Right lobe of liver (tissue), 6 donors: Measurements from ENCODE around the gene CAB39. TPM values are rescaled to one million over a fixed set of nuclear protein-coding genes. Genes with fewer than 3 reads are reported as not detected.

Source experiments
- ATAC-seq, 4 donors: fragments of 200-7000 bp; cut with Tn5 transposase; one replicate each; pipeline ENCODE4 v1.9.1; 2020; ENCODE audit warnings: mild to moderate bottlenecking in 4 of 4, moderate library complexity in 4 of 4
- DNase-seq, 3 donors: peaks; one replicate each; pipeline ENCODE4 v3.0.0-alpha.2; 2020
- H3K27ac ChIP-seq, 3 donors: fragments of 200-600 bp; one replicate each; pipeline ENCODE4 v1.8.0; 2022
- H3K27me3 ChIP-seq, 2 donors: fragments of 200-600 bp; one replicate each; pipeline ENCODE4 v1.8.0; 2022
- H3K36me3 ChIP-seq, 4 donors: fragments of 200-600 bp; sonication (generic) in 1 of 4; one replicate each; pipeline versions ENCODE4 v1.5.1 to v1.8.0; 2017 to 2022; ENCODE audit warnings: control low read depth in 1 of 4
- H3K4me1 ChIP-seq, 4 donors: fragments of 200-600 bp; sonication (generic) in 1 of 4; one replicate each; pipeline versions ENCODE4 v1.5.1 to v1.8.0; 2017 to 2022; ENCODE audit warnings: control low read depth in 1 of 4
- H3K4me3 ChIP-seq, 3 donors: fragments of 200-600 bp; one replicate each; pipeline ENCODE4 v1.8.0; 2022
- H3K9me3 ChIP-seq, 4 donors: fragments of 200-600 bp; sonication (generic) in 1 of 4; one replicate each; pipeline versions ENCODE4 v1.5.1 to v1.8.0; 2017 to 2022; ENCODE audit warnings: control low read depth in 1 of 4
- POLR2A ChIP-seq: fragments of 450-650 bp; IDR thresholded peaks from one replicate; pipeline ENCODE4 v1.6.1; 2017; ENCODE audit warnings: antibody characterized with exemption, mild to moderate bottlenecking
- WGBS: methylation state at CpG from one replicate; pipeline ENCODE4 v1.1.6; 2018; ENCODE audit warnings: low coverage, low lambda C conversion rate; ENCODE audit not compliant: insufficient coverage; ENCODE audit errors: missing lambda C conversion rate; 5-methylcytosine and 5-hydroxymethylcytosine counted together
- intact Hi-C, 2 donors: fragments of 100-400 bp; cut with DNase I; formaldehyde crosslinking; loops; one replicate each; pipeline versions ENCODE4 v1.11.2 to v1.14.1; 2022
- total RNA-seq, 6 experiments: library from RNA; depleted of rRNA in 2 of 6; stranded (reverse); fragments of >200 nt in 2 of 6; fragmentation: NEBNext Ultra II Directional in 3 of 6; extraction: Animal tissue kit (Norgen Biotek cat#: 25700) in 3 of 6; gene quantifications; one replicate each; pipeline versions ENCODE4 v1.1.0 to v1.2.4, GENCODE V29; 2016 to 2023
- TF ChIP-seq, protein P1 (sequence below), 4 donors: fragments of 200-600 bp in 3 of 4; fragments of 450-650 bp in 1 of 4; IDR thresholded peaks; one replicate each; pipeline versions ENCODE4 v1.5.1 to v1.8.0; 2016 to 2022; ENCODE audit warnings: antibody characterized with exemption in 4 of 4, mild to moderate bottlenecking in 2 of 4
- donor health status: DM: no; HTN: yes; CAD: no.
- donor health status: DM: no; HTN: no; CAD: no.
- donor health status: DM: no; HTN: no; CAD: no.
- donor health status: DM: no; HTN: yes; CAD: no.
- donor health status: DM: no; HTN: yes; CAD: no.

Gene CAB39
- total RNA-seq, 6 experiments from 2014 or later, result 25.3 to 32.4 (median 27.8) TPM

DNA sequence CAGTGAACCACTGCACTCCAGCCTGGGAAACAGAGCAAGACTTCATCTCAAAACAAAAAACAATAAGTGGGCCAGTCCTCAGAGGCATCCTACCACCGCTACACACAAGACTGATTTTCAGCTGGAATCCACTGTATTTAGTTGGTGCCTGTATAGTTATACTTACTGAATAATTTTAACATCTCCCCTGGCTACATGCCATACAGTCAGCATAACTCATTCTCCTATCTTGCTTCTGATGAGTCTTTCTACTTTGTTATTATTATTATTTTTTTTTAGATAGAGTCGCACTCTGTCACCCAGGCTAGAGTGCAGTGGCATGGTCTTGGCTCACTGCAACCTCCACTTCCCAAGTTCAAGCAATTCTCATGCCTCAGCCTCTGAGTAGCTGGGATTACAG is 19.9 kb upstream of the CAB39 start:
- 56% methylated on average over 2 of the region's 2 CpGs for WGBS
- no peak for DNase-seq

DNA sequence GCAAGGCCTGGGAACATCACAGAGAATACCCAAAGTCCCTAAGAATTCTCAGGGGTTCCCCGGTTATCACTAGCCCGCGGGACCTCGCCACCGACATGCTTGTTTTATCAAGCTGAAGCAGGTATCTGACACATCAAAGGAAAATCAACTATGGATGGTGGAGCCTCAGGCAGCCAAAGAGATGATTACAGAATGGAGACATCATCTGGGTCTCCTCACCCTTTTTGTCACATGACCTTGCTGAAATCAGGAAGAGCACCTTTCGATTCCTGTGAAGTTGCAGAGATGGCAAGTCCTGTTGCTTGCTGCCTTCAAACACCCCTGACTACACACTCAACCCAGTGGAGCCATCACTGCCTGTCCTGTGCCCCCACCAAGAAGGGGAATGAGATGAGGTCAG is 19.2 kb upstream of the CAB39 start:
- intact Hi-C loops, result no loop called here
- no peak for TF ChIP-seq POLR2A
- TF ChIP-seq, protein P1, sequence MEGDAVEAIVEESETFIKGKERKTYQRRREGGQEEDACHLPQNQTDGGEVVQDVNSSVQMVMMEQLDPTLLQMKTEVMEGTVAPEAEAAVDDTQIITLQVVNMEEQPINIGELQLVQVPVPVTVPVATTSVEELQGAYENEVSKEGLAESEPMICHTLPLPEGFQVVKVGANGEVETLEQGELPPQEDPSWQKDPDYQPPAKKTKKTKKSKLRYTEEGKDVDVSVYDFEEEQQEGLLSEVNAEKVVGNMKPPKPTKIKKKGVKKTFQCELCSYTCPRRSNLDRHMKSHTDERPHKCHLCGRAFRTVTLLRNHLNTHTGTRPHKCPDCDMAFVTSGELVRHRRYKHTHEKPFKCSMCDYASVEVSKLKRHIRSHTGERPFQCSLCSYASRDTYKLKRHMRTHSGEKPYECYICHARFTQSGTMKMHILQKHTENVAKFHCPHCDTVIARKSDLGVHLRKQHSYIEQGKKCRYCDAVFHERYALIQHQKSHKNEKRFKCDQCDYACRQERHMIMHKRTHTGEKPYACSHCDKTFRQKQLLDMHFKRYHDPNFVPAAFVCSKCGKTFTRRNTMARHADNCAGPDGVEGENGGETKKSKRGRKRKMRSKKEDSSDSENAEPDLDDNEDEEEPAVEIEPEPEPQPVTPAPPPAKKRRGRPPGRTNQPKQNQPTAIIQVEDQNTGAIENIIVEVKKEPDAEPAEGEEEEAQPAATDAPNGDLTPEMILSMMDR (IDR thresholded peaks at IDR 0.05), result no peak
- H3K27me3 ChIP-seq, result no peaks in the 10 kb centered on the region
- DNase-seq (no peak), ATAC-seq (no peak)
- no peaks in the 10 kb centered on the region for H3K9me3 ChIP-seq
- no peak overlapping the region for H3K4me3 ChIP-seq
- H3K4me1 ChIP-seq, result no peaks in the 10 kb centered on the region
- H3K27ac ChIP-seq, result no peak overlapping the region
- H3K36me3 ChIP-seq, result no peaks in the 10 kb centered on the region
- WGBS, result 100% methylated on average over 1 of the region's 6 CpGs

More for the DNA sequence above, 19.9 kb upstream of the CAB39 start:
- Histone ChIP-seq H3K27me3 (no peaks in the 10 kb centered on the region), H3K9me3 (no peaks in the 10 kb centered on the region), H3K36me3 (no peaks in the 10 kb centered on the region), H3K27ac (no peak overlapping the region), H3K4me1 (no peaks in the 10 kb centered on the region), H3K4me3 (no peak overlapping the region)
- ATAC-seq, result no peak
- intact Hi-C loops, result no loop called here
- TF ChIP-seq, protein P1 (IDR thresholded peaks at IDR 0.05), result no peak
- TF ChIP-seq POLR2A, result no peak

DNA sequence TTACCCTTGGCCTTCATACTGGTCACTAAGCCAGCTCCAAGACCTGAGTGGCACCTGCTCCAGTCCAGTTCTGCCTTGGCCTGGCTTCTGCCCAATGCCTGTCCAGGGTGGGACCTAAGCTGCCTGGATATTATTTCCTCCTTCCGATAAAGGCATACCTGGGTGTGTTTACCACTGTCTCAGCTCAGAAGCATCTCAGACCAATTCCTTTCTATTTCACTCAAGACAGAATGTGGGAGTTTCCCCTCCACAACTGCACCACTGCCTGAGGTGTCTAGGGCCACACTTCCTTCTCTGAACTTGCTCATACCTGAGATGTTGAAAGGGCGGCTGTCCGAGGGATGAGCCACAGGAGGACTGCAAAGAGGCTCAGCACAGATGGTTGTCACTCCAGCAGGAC is 18.4 kb upstream of the CAB39 start:
- DNase-seq, result no peak
- Histone ChIP-seq H3K27ac (no peak overlapping the region), H3K27me3 (no peaks in the 10 kb centered on the region), H3K9me3 (no peaks in the 10 kb centered on the region), H3K4me1 (no peaks in the 10 kb centered on the region), H3K4me3 (no peak overlapping the region), H3K36me3 (no peaks in the 10 kb centered on the region)
- 66% methylated on average over 2 of the region's 3 CpGs for WGBS
- intact Hi-C loops, result no loop called here
- ATAC-seq, result no peak
- TF ChIP-seq POLR2A, result no peak
- TF ChIP-seq, protein P1 (IDR thresholded peaks at IDR 0.05), result no peak

DNA sequence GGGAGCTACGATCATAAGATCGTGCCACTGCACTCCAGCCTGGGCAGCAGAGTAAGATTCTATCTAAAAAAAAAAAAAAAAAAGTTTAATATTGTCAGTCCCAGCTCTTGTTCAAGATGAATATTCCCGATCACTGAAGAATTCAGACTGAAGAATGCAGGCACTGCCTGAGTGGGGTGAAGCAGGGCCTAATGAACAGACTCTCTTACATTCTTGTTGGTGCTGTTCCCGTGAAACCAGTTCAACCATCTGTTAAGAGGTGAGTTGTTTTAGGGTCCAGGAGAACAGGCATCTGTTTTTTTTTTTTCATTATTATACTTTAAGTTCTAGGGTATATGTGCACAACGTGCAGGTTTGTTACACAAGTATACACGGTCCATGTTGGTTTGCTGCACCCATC is 17.1 kb upstream of the CAB39 start:
- DNase-seq (no peak), ATAC-seq (no peak)
- WGBS, result 87% methylated on average over 6 of the region's 6 CpGs
- Histone ChIP-seq H3K9me3 (no peaks in the 10 kb centered on the region), H3K27me3 (no peaks in the 10 kb centered on the region), H3K4me1 (no peaks in the 10 kb centered on the region), H3K27ac (no peak overlapping the region), H3K4me3 (no peak overlapping the region), H3K36me3 (no peaks in the 10 kb centered on the region)
- intact Hi-C loops, result no loop called here
- no peak for TF ChIP-seq POLR2A
- TF ChIP-seq, protein P1 (IDR thresholded peaks at IDR 0.05), result no peak

DNA sequence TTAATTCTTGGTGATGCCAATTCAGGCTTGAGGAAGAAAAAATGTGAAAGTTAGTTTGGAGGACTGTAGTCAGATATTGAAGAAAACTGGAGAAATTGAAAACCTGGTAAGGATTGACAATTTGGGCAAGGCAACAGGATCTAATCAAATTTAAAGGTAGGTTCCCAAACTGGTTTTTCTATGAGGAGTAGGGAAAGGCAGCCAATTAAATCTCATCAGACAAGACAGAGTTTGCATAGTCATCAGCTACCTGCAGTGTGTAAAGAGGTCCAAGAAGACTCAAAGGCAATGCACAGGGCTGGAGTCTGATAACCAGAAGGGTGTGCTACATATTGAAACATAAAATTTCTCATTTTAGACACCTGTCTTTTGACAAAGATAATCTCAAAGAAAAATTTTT is 16.0 kb upstream of the CAB39 start:
- Histone ChIP-seq H3K27ac (no peak overlapping the region), H3K9me3 (no peaks in the 10 kb centered on the region), H3K36me3 (no peaks in the 10 kb centered on the region), H3K27me3 (no peaks in the 10 kb centered on the region), H3K4me3 (no peak overlapping the region), H3K4me1 (no peaks in the 10 kb centered on the region)
- TF ChIP-seq, protein P1 (IDR thresholded peaks at IDR 0.05), result no peak
- no peak for TF ChIP-seq POLR2A
- DNase-seq (no peak), ATAC-seq (no peak)
- intact Hi-C loops, result no loop called here
